HG03520 (cell line): Measurements from ENCODE around the gene TIMP4.

Source experiments
- ATAC-seq: cut with Tn5 transposase; IDR thresholded peaks from one replicate; pipeline ENCODE4 v1.9.1; 2021; ENCODE audit warnings: mild to moderate bottlenecking, moderate library complexity; ENCODE audit not compliant: unreplicated experiment

The TIMP4 gene

DNA sequence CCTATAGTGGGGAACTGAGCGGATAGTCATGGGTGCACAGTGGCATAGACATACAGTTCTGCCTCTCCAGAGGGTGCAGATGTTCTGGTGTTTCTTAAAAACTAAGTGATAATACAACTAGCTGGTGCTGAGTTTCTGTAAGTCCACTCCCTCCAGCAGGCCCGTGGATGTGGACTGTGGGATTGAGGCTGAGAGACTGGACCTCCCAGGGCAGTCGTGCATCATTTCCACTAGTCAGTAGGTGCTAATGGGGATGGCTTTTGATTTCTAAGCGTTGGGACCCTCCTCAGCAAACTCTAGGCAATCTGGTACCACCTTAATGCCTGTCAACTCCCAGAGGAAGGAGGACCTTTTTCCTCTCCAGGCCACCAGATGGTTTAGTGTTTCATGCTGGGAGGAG, 27.3 kb upstream of the TIMP4 start:
- no peak for ATAC-seq

DNA sequence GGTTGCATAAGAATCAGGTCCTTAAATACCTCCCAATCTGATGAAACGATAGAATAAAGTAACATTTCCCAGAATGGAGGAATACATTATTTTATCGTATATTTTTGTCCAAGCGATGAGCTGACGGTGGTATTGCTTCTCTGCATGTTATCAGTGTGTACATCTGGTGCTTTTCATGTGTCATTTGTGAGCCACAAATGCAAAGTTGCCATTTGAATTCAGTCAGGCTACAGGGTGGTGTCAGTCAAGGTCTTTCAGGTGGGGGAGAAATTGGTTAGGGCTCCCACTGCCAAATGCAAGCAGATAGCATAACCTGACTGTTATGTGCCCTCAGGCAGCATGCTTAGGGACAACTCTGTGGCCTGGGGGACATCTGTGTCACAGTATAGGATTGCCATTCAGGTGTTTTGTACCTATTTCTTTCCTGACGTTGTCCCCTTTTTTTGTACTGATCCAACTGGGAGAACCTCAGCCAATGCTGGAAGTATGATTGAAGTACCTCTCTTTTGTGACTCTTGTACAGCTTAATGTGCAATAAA, 26.5 kb upstream of the TIMP4 start:
- ATAC-seq, result no peak

DNA sequence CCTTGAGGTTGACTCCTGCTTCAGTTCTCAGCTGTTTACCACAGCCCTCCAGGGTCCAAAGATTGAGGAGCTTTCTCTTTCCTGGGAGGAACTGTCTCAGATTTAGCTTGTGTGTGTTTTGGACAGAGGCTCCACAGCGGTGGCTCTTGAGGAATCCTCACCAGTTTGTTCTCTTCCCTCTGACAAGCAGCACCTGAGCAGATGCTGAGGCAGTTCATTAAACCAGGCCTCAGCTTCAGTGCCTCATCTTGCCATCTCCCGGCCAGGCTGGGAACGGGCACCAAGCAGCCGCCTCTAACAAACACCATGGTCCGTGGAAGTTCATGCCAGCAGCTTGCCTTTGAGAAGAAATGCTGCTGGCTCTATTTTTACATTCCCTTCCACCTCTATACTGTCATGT, 25.8 kb upstream of the TIMP4 start:
- no peak for ATAC-seq

DNA sequence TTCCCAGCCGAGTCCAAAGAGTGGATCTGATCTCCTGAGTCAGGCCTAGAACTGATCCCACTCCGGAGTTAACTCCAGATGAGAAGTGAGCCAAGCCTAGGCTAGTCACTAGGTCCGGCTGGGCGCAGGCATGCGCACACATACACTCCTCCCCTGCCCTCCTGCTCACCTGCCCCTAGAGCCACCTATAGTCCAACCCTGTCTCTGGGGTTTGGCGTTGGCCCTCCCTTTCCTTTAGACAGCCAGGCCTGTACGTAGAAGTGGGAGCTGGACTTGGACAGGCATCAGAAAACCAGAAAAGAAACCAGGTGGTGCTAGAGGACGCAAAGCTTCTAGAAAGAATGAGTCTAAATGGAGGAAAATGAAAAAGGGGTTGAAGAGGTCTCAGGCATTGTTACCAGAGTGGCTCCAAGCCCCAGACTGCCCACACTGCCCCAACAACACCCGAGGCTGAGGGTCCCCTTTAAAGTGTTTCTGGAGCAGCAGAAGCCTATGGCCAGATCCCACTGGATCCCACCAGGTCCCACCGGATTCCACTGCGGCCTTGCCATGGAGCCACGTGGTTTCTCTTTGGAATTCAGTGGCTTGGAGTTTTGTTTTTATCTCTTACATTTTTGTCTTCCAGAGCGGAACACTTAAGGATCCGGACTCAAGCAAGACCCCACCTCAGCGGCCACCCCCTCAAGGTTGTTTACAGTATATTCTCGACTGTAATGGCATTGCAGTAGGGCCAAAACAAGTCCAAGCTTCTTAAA, 24.2 kb upstream of the TIMP4 start:
- no peak for ATAC-seq

DNA sequence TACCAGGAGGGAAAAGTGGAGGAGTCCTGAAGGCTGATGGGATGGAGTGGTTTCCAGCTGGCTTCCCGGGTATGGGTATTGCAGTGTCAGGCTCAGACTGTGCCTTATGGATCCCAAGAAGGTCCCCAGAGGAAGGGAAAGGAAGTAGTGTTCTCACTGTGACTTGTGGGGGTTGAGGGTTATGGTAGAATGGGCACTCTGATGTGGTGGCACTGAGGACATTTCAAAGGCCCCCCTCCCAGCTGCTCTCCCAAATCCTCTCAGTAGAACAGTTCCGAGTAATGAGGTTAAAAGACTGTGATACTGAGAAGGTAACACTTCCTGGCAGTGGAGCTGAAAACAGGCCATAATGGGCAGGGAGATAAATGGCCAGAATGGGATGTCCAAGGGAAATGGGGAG, 23.1 kb upstream of the TIMP4 start:
- ATAC-seq, result no peak

DNA sequence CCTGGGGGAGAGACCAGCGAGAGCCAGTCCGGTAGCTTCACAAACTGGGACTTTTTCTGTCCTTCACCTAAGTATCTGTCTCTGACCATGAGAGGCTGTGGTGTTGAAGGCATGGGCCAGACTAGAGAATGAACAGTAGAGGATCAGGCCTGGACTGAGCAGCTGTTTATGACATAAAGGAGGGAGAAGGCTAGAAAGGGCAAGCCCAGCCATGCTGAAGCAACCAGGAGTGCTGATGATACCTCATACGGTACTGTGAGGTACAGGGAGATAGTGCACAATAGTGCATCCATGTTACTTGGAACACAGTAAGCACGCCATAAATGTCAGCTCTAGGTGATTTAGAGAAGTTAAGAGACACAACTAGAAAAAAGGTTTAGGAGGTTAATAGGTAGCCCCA, 22.6 kb upstream of the TIMP4 start:
- no peak for ATAC-seq

DNA sequence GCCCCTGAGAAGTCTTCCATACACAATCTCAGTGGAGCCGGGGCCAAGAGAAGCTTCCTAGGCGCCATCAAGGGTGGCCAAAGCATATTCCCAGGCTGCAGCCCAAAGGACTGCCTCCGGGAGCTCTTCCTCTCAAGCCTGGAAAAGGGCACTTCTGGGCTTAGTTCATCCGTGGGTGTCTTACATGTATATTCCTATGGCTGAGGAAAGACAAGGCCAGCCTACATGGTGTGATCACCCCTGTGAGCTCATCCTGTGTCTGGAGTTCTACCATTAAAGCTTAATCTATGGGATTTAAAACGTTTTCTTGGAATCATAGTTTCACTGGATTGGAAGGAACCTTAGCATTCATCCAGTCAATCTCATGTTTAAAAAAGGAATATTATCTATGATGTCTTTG, 21.9 kb upstream of the TIMP4 start:
- no peak for ATAC-seq

DNA sequence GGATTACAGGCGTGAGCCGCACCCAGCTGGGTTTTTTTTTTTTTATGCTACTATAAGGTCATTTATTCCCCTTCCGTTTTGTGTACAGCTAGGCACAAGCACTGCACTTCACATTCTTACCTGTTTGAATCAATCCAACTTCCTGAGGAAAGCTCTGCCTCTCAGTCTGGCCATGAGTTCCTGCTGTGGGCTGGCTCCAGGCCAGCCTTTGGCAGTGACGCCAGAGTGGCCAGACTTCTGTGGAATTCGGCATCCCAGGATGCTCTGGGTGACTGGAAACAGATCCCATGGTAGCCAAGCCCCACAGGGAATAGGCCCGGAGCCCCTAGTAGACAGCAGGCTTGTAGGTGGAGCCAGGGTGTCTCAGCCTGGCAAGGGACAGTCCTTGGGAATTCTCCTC, 21.5 kb upstream of the TIMP4 start:
- ATAC-seq, result no peak

DNA sequence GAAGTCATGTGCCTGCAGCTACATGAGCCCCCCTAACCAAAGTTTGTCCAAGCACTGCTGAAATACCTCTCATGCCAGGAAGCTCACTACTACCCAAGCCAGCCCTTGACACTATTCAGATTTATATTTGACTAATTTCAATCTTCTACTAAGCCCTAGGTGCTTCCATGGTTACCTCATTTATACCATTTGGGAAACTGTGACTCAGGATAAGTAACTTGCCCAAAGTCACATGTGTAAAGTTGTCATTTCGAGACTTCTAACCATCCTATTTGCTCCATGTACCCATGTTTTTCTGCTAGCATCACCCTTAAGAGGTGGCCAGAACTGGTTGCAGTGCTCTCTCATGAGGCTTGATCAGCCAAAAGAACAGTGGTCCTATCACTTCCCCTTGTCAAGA, 20.7 kb upstream of the TIMP4 start:
- no peak for ATAC-seq

DNA sequence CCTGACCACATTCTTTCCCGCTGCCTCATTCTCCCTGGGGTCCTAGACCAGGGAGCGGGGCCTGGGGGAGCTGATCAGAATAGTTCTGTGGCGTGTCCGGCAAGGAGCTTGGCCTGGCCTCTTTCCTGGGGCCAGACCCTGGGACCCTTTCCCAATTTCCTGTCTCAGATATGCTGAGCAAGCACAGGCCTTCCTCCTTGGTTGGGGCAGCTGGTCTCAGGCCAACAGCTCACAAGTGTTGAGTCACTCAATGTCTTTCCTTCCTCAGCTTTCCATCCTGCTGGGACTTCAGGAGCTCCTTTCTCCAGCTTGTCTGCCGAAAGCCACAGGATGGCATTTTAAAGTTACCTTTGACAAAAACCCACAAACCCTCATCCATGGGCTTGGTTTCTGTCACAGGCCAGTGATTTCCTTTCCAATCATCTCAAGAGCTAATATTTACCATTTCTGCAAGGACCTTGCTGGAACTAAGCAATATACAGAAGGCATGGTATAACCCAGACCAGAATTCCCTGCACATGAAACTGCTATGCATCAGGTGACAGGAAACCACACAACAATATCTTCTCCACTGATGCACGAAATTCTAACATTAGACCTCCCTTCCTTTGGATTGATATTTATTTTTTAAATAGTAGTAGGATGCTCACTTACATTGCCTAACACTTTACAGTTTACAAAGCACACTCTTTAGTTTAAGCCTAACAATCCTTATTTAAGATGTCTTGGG, 19.5 kb upstream of the TIMP4 start:
- no peak for ATAC-seq

DNA sequence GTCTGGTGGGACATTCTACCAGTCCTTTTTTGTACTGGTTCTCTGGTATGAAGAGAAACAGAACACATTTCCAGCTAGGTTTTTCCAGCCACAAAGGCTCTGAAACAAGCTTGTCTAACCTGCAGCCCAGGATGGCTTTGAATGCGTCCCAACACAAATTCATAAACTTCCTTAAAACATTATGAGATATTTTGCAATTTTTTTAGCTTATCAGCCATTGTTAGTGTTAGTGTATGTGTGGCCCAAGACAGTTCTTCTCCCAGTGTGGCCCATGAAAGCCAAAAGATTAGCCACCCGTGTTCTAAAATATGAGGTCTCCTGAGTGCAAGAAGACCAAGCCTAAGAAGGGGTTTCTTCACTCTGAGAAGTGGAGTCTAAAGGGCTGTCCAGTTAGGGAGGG, 18.4 kb upstream of the TIMP4 start:
- ATAC-seq, result no peak

DNA sequence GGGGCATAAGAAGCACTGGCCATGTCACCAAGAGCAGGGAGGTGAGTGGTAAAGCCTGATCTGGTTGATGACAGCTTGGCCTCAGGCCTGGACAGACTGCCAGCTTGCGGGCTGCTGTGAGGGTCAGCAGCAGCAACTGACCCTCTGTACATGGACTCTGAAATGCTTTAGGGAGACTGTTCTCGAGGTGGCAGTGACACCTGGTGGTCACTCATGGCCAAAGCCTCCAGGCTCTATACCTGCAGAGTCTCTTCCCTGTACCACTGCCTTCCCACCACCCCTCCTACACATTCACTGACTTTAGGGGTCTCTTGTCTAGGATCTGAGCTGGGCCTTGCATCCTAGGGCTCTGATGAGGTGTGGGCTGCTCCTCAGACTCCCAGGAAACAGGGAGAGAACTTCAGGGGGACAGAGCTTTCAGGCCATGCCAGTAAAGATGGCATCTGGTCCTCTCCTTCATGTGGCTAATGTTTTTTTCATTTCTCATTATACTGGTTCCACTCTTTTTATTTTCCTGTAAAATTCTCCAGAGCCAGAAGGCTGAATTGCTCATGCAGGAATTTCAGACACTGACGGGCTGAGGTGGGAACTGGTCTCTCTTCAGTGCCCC, 17.2 kb upstream of the TIMP4 start:
- ATAC-seq, result peak; percentile 75

DNA sequence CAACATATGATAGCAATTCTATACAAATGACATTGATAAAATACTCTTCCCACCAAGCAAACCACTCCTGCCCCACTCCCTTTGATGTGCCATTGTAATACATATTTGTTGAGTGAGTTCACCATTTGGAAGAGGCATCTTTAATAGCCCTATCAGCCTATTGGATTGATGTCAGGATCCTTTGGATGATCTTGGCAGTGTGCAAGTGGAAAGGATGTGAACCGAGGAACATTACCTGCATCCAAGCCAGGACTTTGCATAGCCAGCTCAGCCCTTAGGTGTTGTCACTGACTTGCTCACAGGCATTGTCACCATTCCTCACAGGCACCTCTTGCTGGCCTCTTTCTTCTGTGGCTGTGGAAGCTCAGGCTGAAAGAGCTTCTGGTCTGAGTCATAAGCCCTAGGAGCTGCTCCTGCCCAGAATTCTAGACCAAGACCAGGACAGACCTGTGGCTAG, 16.5 kb upstream of the TIMP4 start:
- ATAC-seq, result no peak

DNA sequence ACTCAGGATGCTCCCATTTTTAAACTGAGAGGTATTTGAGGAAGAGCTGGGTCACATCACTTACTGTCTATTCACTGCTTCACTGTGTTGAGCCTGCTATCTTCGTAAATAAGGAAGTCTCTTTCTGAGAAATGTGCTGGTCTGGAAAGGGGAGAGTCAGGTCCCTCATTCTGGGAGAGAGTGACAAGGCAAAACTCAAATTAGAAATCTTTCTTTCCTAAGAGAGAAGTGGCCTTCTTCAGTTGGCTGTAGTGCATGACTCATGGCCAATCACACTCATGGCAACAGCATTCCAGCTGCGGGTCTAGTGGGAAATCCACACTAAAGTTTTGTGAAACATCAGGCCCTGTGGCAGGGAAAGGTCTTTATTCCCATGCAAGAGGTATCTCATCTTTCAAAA, 11.5 kb upstream of the TIMP4 start:
- ATAC-seq, result no peak

DNA sequence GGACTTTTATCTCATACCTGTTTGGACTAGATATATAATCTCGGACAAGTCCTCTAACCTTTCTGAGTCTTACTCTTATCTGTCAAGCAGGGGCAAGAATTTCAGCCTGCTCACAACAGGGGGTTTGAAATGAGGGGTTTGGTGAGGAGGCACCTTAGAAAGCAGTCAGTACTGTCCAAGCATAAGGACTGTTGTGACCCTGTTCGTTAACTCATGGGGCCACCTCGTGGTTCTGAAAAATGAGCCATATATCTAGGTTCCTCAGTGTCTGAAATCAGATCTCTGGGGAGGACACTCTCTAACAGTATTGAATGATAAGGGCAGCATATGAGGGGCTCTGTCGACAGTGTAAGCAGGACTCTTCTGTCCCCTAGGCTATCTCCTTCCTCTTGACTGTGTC, 7.2 kb upstream of the TIMP4 start:
- no peak for ATAC-seq

DNA sequence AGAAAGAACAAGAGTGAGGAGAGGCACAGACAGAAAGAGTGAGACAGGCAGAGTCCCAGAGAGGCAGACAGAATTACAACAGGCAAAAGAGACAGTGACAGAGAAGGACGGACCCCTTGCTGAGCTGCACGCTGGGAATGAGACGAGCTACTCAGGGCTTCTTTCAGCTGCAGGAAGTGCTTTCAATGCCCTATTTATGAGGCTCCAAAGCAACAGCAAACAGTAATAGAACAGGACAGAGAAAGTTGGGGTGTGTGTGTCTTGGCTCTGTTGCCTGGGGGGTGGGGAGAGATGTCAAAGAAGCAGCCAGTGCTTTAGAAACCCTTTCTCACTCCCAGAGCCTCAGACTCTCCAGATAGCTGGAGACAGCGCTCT, 502 bp upstream of the TIMP4 start:
- ATAC-seq, result no peak

DNA sequence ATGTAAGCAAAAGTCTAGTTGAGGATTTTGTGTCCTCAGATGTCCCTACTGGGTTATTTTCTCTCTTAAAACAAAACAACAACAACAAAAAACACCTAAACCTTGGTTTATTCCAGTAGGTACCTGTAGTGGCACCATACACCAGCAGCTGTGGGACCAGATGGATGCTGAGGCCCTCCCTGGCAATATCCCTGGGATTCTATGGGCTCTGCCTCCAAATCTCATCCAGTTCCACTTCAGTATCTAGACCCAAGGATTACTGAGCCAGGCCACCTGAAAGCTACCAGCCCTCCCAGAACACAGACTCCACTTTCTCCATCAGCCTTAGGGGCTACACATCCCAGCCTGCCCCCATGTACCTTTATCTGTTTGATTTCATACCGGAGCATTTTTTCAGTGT, 1.7 kb downstream of the TIMP4 start:
- no peak for ATAC-seq

DNA sequence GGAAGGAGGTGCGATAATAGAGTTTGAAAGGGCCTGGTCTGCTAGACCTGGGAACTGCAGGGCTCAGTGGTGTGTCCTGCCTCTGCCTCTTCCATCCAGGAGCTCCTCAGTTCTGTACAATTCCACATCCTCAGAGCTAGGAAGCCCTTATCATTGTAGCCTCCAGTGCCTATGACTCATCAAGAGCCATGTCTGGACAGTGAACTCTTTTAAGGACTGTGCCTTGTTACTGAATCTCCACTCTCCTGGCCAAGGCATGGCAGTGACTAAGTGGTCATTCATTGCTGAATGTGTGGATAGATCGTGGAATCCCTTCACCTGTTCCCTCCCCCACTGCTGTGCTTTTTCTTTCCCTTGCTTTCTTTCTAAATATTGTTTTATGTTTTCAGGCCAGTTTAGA, 2.9 kb downstream of the TIMP4 start:
- ATAC-seq, result no peak

DNA sequence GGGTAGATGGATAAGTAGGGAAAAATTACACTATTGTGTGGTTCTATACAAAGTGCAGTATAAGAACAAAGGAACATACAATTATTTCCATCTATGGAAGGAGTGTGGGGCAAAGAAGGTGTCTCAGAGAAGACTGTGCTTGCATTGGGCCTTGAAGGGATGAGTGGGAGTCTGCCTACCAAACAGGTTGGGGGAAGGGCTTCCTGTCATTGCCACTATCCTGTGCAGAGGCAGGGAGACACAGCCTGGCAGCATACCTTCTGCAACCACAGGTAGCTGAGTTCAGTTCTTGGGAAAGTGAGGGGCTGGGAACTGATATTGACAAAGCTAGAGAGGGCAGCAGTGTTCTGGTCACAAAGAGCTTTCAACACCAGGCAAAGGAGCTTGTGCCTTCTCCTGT, 3.4 kb downstream of the TIMP4 start:
- ATAC-seq, result no peak

DNA sequence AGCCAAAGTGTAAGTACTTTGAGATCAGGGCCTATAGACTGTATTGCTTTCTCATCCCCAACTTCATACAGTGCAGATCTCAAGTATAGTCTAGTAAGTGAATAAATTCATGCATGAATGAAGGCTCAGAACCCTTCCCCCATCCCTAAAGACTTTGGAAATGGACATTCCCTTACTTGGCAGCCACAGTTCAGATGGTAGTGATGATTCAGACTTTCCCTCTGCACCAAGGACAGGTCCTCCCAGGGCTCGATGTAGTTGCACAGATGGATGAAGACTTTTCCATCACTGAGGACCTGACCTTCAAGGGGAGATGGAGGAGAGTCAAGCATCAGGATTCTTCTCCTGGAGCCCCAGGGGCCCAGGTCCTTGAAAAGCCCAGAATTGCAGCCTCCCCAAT, 4.6 kb downstream of the TIMP4 start:
- ATAC-seq, result no peak

DNA sequence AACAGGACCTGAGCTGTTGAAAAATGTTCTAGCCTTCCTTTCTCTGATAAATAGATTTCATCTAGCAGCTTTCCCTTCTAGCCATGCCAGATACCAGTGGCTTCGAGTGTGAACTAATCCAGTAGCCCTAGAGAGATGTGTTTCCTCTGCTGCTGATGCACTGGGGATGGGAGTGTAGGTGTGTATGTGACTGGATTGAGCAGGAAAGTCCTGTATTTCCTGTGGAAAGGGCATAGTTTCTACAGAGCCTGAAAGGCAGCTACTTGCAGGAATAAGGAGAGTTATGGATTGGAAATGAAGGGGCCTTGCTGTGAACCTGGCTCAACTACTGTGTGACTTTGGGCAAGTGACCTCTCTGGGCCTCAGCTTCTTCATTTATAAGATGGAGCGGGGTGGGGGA, 8.6 kb downstream of the TIMP4 start:
- no peak for ATAC-seq

DNA sequence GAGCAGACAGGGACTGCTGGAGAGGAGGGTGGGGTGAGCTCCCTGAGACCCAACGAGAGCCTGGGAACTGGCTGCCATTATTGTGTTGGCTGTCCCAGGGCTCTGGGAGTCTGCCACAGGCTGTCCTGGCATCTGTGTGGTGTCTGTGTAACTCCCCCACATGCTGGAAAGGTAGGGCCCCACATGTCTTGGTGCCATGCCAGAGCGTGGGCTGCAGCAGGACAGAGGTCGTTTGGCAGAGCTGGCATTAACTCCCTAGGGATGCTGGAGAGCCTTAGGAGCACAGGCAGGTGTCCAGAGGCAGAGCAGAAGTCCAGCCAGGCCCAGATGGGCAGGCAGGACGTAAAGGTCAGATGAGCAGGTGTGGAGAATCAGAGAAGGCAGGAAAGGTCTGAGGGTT, 9.7 kb downstream of the TIMP4 start:
- no peak for ATAC-seq
